HUES64 (cell line): Measurements from ENCODE around the gene AP1G2.

Source experiments
- H3K27ac ChIP-seq: 2 replicates; pipeline ENCODE4 v1.7.0; 2013; ENCODE audit warnings: low read depth, low read length, inconsistent platforms
- H3K27me3 ChIP-seq: 2 replicates; pipeline ENCODE4 v1.6.1; 2013; ENCODE audit warnings: mild to moderate bottlenecking, low read length; ENCODE audit not compliant: insufficient read depth
- H3K36me3 ChIP-seq: 2 replicates; pipeline ENCODE4 v1.6.1; 2013; ENCODE audit warnings: mild to moderate bottlenecking, low read length; ENCODE audit not compliant: insufficient read depth
- H3K4me1 ChIP-seq: 2 replicates; pipeline ENCODE4 v1.6.1; 2013; ENCODE audit warnings: mild to moderate bottlenecking, low read length, moderate library complexity; ENCODE audit not compliant: insufficient read depth
- H3K4me3 ChIP-seq: 2 replicates; pipeline ENCODE4 v1.5.1; 2013; ENCODE audit warnings: mild to moderate bottlenecking, low read length, moderate library complexity
- H3K9ac ChIP-seq: 2 replicates; pipeline ENCODE4 v1.6.1; 2013; ENCODE audit warnings: mild to moderate bottlenecking, low read depth, low read length
- H3K9me3 ChIP-seq: 2 replicates; pipeline ENCODE4 v1.6.1; 2013; ENCODE audit warnings: low read depth, low read length; ENCODE audit not compliant: insufficient read depth
- WGBS: fragments of 150-250, 120-280 bp; methylation state at CpG from one replicate; pipeline ENCODE4 v1.1.7; 2013; ENCODE audit warnings: missing lambda C conversion rate; 5-methylcytosine and 5-hydroxymethylcytosine counted together

The AP1G2 gene

GRCh38 chr14:23578560-23579310, 11.1 kb upstream of the AP1G2 start, which contains the start of gene JPH4:
Gene JPH4, minus strand, starts transcription at chr14:23578790. Its CDS starts 1,337 bp downstream, at chr14:23577453.
- Histone ChIP-seq H3K4me3 (peak within 1 kb of the TSS; percentile 60), H3K27ac (no peak within 1 kb of the TSS), H3K27me3 (peaks cover 51% of the 10 kb centered on the region), H3K9me3 (no peaks in the 10 kb centered on the region), H3K4me1 (peaks cover 2% of the 10 kb centered on the region; the same call in 1 of the 2 replicates), H3K9ac (no peak within 1 kb of the TSS), H3K36me3 (no peaks in the 10 kb centered on the region)
- 11% methylated on average over 18 of the region's 18 CpGs for WGBS

DNA sequence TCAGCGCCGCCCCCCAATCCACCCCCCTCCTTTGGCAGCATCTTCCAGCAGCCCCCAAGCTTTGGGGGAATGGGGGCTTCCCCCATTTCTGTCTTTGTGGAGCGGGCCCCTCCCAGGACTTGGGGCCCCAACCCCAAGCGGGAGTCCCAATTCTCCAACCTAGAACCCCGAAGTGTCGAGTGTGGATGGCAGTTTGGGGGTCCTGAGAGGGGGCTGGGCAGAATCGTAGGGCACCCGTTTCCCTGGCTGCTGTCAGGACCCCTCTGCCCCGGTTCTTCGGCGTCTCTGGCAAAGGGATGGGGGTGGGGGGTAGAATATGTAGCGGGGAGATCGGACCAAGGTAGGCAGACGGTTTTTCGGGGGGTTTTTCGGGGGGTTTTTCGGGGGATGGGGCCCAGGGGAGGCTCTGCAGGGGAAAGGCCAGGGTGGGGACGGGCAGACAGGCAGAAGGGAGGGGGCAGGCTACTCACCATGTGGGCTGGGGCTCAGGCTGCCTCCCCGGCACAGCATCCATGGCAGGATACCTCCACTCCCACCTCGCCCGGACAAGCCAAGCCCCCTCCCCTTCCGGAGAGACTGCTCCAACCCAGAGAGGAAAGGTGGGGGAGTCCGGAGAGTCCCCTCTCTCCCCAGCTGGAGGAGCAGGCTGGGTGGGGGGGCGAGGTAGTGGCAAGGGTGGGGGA, 10.3 kb upstream of the AP1G2 start:
- Histone ChIP-seq H3K27me3 (peaks cover 51% of the 10 kb centered on the region), H3K4me3 (peak overlapping the region; percentile 60), H3K4me1 (peaks cover 6% of the 10 kb centered on the region; the same call in 1 of the 2 replicates), H3K27ac (no peak overlapping the region), H3K9ac (no peak overlapping the region), H3K36me3 (no peaks in the 10 kb centered on the region), H3K9me3 (no peaks in the 10 kb centered on the region)
- 2% methylated on average over 20 of the region's 24 CpGs for WGBS

GRCh38 chr14:23577004-23577681, 9.6 kb upstream of the AP1G2 start:
- no peaks in the 10 kb centered on the region for H3K36me3 ChIP-seq
- H3K4me1 ChIP-seq, result peaks cover 8% of the 10 kb centered on the region; the same call in 1 of the 2 replicates
- H3K4me3 ChIP-seq, result peak overlapping the region; percentile 60
- H3K27me3 ChIP-seq, result peaks cover 51% of the 10 kb centered on the region
- no peaks in the 10 kb centered on the region for H3K9me3 ChIP-seq
- H3K27ac ChIP-seq, result no peak overlapping the region
- peak overlapping the region; percentile 14; the same call in 1 of the 2 replicates for H3K9ac ChIP-seq
- WGBS, result 3% methylated on average over 67 of the region's 67 CpGs

DNA sequence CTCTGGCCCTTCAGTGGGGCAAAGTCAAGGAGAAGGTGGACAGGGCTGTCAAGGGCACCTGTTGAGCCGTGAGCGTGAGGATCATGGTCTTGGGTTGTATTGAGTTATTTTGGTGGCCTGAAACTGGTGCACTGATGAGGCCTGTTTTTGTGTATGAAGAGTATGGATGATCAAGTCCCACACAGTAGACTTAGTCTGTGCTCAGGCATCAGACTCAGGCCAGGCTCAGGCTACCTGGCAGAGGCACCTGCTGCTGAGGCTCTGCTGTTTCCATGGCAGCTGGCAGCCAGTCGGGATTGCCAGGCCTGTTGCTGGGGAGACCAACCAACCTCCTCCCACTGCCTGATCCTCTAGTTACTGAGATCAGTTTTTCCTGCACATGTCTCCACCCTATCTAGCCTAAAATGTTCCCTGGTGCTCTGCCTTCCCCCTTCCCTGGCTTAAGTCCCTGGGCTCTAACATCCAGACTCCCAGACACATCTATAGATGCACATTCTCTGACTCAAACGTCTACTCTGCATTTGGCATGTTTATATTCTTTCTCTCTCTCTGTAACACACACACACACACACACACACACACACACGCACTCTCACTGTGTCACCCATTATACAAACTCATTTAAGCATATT, 5.9 kb upstream of the AP1G2 start:
- Histone ChIP-seq H3K4me3 (no peak overlapping the region), H3K27me3 (peaks cover 39% of the 10 kb centered on the region), H3K36me3 (no peaks in the 10 kb centered on the region), H3K27ac (no peak overlapping the region), H3K9ac (no peak overlapping the region), H3K4me1 (peaks cover 17% of the 10 kb centered on the region), H3K9me3 (no peaks in the 10 kb centered on the region)
- WGBS, result 89% methylated on average over 5 of the region's 5 CpGs

GRCh38 chr14:23572836-23573235, 5.2 kb upstream of the AP1G2 start:
- WGBS, result 78% methylated on average over 4 of the region's 4 CpGs
- Histone ChIP-seq H3K27ac (no peak overlapping the region), H3K4me1 (peaks cover 23% of the 10 kb centered on the region)

GRCh38 chr14:23572524-23572828, 4.9 kb upstream of the AP1G2 start:
- WGBS, result 77% methylated on average over 4 of the region's 4 CpGs

More at GRCh38 chr14:23572836-23573235, 5.2 kb upstream of the AP1G2 start:
- H3K36me3 ChIP-seq, result no peaks in the 10 kb centered on the region
- no peak overlapping the region for H3K9ac ChIP-seq
- H3K9me3 ChIP-seq, result no peaks in the 10 kb centered on the region
- no peak overlapping the region for H3K4me3 ChIP-seq
- peaks cover 32% of the 10 kb centered on the region for H3K27me3 ChIP-seq

GRCh38 chr14:23571701-23572523, 4.3 kb upstream of the AP1G2 start:
- Histone ChIP-seq H3K27me3 (peaks cover 23% of the 10 kb centered on the region), H3K36me3 (no peaks in the 10 kb centered on the region), H3K9ac (no peak overlapping the region), H3K27ac (no peak overlapping the region), H3K4me1 (peaks cover 25% of the 10 kb centered on the region), H3K4me3 (no peak overlapping the region), H3K9me3 (no peaks in the 10 kb centered on the region)
- WGBS, result 83% methylated on average over 14 of the region's 14 CpGs

More at GRCh38 chr14:23572524-23572828, 4.9 kb upstream of the AP1G2 start:
- Histone ChIP-seq H3K9ac (no peak overlapping the region), H3K4me1 (peaks cover 25% of the 10 kb centered on the region), H3K27ac (no peak overlapping the region), H3K4me3 (no peak overlapping the region), H3K9me3 (no peaks in the 10 kb centered on the region), H3K27me3 (peaks cover 29% of the 10 kb centered on the region), H3K36me3 (no peaks in the 10 kb centered on the region)

DNA sequence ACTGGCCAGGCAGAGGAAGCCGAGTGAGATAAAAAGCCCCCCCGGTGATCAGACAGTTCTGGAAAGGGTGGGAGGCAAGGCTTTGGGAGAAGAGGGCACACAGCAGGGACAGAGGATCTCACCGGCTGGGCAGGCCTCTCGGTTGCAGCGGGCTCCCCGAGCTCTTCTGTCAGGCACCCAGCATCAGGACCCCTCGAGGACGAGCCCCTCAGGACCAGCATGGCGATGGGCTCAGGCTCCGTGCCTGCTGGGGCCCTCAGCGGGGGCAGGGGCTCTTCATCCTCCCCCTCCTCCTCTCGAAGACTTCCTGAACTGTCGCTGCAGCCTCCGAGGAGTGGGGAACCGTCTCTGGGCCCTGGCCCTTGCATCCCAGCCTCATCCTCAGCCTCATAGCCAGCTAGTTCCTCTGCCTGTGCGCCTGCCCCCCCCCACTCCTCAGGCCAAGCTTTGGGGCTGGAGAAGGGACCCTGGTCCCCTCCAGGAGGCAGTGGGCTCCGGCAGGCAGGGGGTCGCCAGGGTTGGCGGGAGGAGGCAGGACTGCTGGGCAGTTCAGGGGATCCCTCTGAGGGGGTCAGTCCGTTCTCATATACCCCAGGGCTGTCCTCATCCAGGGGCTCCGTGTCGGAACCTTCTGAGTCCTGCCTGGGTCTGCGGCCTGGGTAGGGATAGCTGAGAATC, 3.4 kb upstream of the AP1G2 start:
- H3K27me3 ChIP-seq, result peaks cover 13% of the 10 kb centered on the region
- no peaks in the 10 kb centered on the region for H3K9me3 ChIP-seq
- H3K9ac ChIP-seq, result no peak overlapping the region
- H3K4me1 ChIP-seq, result peaks cover 29% of the 10 kb centered on the region
- H3K27ac ChIP-seq, result no peak overlapping the region
- peaks cover 1% of the 10 kb centered on the region; the same call in 1 of the 2 replicates for H3K36me3 ChIP-seq
- 91% methylated on average over 23 of the region's 23 CpGs for WGBS
- no peak overlapping the region for H3K4me3 ChIP-seq

DNA sequence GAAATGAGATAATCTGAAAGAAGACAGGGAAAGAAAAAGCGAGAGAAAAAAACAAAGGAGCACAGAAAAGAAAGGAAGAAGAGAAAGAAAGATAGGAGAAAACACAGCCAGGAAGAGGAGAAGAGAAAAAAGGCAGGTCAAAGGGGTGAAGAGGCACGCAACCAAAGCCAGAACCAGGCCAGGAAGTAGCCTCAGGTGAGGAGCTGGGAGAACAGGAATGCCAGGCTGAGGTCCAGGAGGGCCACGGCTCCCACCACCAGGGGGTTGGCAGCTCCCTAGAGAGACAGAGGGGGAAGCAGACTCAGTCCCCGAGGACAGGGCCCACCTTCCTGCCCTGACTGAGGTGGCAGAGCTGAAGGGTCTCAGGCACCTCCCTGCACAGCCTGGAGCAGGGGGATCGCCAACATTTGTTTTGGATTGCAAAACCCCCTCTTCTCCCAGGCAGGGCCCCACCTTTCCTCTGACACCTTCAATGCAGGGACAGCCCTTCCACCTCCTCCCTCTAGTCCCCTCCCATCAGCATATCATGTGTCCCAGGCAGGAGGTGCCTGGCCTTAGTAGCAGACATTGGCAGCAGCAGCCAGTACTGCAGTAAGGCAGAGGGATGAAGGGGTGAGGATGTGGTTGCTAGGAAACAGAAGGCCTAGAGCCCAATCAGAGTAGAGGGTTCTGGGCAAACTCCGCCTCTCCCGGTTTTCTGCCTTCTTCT, 2.0 kb upstream of the AP1G2 start:
- Histone ChIP-seq H3K4me1 (peaks cover 29% of the 10 kb centered on the region), H3K27me3 (no peaks in the 10 kb centered on the region), H3K9me3 (no peaks in the 10 kb centered on the region), H3K9ac (no peak overlapping the region), H3K27ac (peak overlapping the region; percentile 35; the same call in 1 of the 2 replicates), H3K36me3 (peaks cover 15% of the 10 kb centered on the region), H3K4me3 (no peak overlapping the region)
- 68% methylated on average over 6 of the region's 7 CpGs for WGBS
